NCI-H748 (cell line): Measurements from ENCODE around the gene CHST11.
A peak's percentile ranks its signal among the peaks of the same experiment; 100 is the strongest.
"Not testable (repeated sequence)": the region's sequence is repeated elsewhere in the genome, so short reads cannot be mapped to it uniquely, and the experiment has no call there.

Experiments
- DNase-seq: peaks from one replicate; lab custom pipeline; 2025; ENCODE audit not compliant: unreplicated experiment; lab: John Stamatoyannopoulos, UW

CHST11 gene

GRCh38 chr12:104600790-104601739, 144.3 kb downstream of the CHST11 start:
- no peak for DNase-seq

- peak; percentile 28 for DNase-seq
These were observed 145.7 kb downstream of the CHST11 start for GRCh38 chr12:104602406-104602805.

GRCh38 chr12:104602896-104603295, 146.1 kb downstream of the CHST11 start:
- DNase-seq = no peak

- no peak for DNase-seq
These were observed 146.8 kb downstream of the CHST11 start for GRCh38 chr12:104603545-104603973.

GRCh38 chr12:104604070-104604994, 147.6 kb downstream of the CHST11 start:
- no peak for DNase-seq

GRCh38 chr12:104604995-104605675, 148.4 kb downstream of the CHST11 start:
- DNase-seq = no peak

- no peak for DNase-seq
These were observed 148.9 kb downstream of the CHST11 start for GRCh38 chr12:104605685-104606084.

- DNase-seq = peak; percentile 94
These were observed 152.2 kb downstream of the CHST11 start for GRCh38 chr12:104608998-104609397.

GRCh38 chr12:104609445-104609844, 152.7 kb downstream of the CHST11 start:
- DNase-seq = no peak

- no peak for DNase-seq
These were observed 153.9 kb downstream of the CHST11 start for GRCh38 chr12:104610513-104611235.

GRCh38 chr12:104611671-104612070, 154.9 kb downstream of the CHST11 start:
- no peak for DNase-seq

- DNase-seq = not testable (repeated sequence)
These were observed 156.6 kb downstream of the CHST11 start for GRCh38 chr12:104613372-104613771.

GRCh38 chr12:104615048-104615561, 158.4 kb downstream of the CHST11 start:
- DNase-seq = no peak

GRCh38 chr12:104618691-104619090, 161.9 kb downstream of the CHST11 start:
- DNase-seq = no peak

GRCh38 chr12:104619305-104619704, 162.6 kb downstream of the CHST11 start:
- no peak for DNase-seq

GRCh38 chr12:104620837-104621531, 164.2 kb downstream of the CHST11 start:
- no peak for DNase-seq

GRCh38 chr12:104622928-104623327, 166.2 kb downstream of the CHST11 start:
- DNase-seq = no peak

- DNase-seq = no peak
These were observed 167.1 kb downstream of the CHST11 start for GRCh38 chr12:104623883-104624282.

- no peak for DNase-seq
These were observed 167.8 kb downstream of the CHST11 start for GRCh38 chr12:104624529-104624928.
